Epithelial cell of proximal tubule (primary cell): Measurements from ENCODE around the gene C1orf210. TPM values are rescaled to one million over a fixed set of nuclear protein-coding genes. Genes with fewer than 3 reads are reported as not detected.

ENCODE experiments used
- DNase-seq: peaks from one replicate; pipeline ENCODE4 v3.0.0-alpha.2; 2011; ENCODE audit warnings: low read depth
- H3K4me3 ChIP-seq: 2 replicates; pipeline ENCODE4 v1.5.1; 2011; ENCODE audit warnings: low read depth, mild to moderate bottlenecking, low read length
- total RNA-seq: library from RNA; depleted of rRNA; stranded (reverse); fragments of >200 nt; gene quantifications from 2 replicates; pipeline ENCODE4 v1.2.3, GENCODE V29; 2015
- TF ChIP-seq, protein P1 (sequence below): conservative IDR thresholded peaks from 2 replicates; pipeline ENCODE4 v1.5.1; 2012; ENCODE audit warnings: low read depth, mild to moderate bottlenecking, low read length

The C1orf210 gene
- total RNA-seq, 1 donor from 2014 or later: 0.29 TPM

DNA sequence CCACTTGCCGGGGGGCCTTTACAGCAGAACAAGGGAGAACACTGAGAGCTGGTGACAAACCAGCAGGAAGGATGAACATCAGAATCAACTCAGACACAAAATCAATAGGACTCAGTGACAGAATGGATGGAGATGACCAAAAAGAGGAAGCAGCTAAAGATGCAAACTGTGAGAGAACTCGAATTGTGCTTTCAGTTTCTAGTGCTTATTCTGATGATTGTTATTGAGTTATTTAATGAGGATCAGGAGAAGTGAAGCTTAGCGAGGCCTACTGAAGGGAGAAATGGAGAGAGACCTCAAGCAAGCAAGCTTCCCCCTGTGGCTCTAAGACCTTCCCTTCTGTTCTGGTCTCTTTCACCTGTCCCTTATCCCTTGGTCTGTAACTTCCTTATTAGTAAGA is 45.9 kb downstream of the C1orf210 start:
- DNase-seq: no peak
- TF ChIP-seq, protein P1, sequence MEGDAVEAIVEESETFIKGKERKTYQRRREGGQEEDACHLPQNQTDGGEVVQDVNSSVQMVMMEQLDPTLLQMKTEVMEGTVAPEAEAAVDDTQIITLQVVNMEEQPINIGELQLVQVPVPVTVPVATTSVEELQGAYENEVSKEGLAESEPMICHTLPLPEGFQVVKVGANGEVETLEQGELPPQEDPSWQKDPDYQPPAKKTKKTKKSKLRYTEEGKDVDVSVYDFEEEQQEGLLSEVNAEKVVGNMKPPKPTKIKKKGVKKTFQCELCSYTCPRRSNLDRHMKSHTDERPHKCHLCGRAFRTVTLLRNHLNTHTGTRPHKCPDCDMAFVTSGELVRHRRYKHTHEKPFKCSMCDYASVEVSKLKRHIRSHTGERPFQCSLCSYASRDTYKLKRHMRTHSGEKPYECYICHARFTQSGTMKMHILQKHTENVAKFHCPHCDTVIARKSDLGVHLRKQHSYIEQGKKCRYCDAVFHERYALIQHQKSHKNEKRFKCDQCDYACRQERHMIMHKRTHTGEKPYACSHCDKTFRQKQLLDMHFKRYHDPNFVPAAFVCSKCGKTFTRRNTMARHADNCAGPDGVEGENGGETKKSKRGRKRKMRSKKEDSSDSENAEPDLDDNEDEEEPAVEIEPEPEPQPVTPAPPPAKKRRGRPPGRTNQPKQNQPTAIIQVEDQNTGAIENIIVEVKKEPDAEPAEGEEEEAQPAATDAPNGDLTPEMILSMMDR: no peak
- H3K4me3 ChIP-seq: no peak overlapping the region

DNA sequence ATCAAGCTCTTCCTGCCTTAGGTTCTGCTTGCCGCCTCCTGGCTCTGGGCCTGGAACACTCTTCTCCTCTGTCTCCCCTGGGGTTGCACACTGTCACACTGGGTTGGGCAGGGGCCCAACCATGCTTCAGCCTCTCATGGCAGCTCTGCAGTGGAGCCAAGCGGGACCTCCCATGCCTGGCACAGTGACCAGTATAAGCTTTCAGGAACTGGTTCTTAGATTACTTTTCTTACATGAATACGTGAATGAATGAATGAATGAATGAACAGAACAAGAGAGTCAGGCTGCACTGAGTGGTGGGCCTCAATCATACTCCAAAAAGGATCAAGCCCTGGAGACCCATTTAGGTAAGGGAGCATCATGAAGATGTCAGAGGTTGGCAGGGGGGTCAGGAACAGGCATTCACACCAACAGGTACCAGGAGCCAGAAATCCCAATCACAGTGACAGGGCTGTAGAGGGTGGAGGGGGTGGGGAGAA is 46.4 kb downstream of the C1orf210 start:
- no peak for DNase-seq
- TF ChIP-seq, protein P1: no peak

DNA sequence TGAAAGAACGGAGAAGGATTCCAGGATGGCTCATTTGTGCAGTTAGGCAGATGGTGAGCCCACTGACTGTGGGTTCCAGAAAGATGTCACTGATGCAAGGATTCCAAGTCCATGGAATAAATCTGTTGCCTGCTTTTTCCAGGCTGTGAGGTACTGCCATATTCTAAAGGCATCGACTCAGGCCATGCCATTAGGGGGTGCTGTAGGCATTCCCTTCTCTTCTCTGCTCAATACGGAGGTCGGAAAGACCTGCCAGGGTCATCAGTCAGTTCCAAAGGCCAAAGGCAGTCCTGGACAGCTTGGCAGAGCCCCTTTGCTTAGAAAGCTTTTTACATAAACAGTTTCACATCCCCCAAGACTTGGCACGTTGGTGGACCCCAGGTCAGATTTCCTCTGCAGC is 47.3 kb downstream of the C1orf210 start:
- H3K4me3 ChIP-seq: no peak overlapping the region
- TF ChIP-seq, protein P1: peak; percentile 95
- no peak for DNase-seq

More for the DNA sequence above, 46.4 kb downstream of the C1orf210 start:
- H3K4me3 ChIP-seq: no peak overlapping the region

DNA sequence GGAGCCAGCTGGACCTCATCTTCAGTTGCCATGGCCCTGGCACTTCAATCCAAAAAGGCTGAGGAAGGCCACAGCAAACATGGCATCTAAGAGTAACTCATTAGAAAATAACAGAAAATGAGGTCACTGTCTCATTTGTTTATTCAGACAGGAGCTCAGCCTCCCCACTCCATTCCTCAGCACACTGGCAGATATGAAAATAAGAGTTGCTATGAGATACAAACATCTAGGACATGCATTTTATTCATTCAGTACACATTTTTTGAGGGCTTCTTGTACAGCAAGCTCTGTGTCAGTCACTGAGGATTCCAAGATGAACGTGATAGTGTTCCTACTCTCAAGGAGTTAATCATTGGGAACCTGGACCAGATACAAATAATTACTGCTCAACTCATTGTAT is 48.3 kb downstream of the C1orf210 start:
- H3K4me3 ChIP-seq: no peak overlapping the region
- TF ChIP-seq, protein P1: no peak
- no peak for DNase-seq

DNA sequence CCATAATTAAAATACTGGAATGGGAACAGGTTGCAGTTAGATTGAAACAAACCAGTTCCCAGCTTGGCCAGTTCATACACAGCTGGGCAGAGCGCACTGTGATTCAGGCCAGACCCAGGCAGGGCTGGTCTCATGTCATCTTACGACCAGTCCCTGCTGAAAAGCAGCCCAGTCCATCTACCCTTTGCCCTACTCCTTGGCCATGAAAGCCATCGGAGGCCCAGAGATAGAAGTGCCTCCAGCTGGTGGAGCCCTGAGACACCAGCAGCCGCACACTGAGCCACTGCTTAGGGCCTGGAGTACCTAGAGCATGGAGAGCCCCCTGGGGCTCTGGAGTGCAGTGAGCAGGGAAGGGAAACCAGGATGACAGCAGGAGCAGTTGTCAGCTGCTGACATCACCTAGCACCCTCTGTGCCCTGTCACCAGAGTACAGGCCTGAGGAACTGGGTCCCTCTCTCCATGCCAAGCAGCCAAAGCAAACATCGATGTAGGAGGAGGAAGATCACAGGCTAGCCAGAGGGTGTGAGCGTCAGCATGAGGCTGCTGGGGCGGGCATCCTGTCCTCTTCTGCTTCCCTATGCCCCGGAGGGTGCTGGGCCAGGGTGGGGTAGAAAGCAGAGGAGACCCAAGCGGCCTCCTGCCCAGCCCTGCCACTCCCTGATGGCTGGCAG is 49.8 kb downstream of the C1orf210 start:
- TF ChIP-seq, protein P1: no peak
- no peak overlapping the region for H3K4me3 ChIP-seq
- DNase-seq: no peak

DNA sequence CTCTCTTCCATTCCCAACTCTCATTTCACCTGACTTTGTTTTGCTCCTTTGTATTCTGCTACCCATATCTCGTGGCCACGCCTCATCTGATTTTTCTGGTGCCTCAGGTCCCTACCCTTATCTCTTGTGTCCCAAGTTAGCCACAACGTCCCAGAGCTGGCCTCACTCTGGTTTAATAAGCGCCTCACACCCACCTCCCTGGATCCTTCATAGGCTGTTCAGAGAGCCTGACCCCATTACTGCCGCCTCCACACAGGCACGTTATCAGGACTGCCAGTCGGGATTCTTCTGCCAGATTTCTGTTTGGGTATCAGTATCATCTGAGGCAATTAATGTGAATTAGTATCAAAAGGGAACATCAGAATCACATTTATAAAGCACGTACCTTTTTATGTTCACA is 50.3 kb downstream of the C1orf210 start:
- H3K4me3 ChIP-seq: no peak overlapping the region
- TF ChIP-seq, protein P1: no peak
- DNase-seq: no peak

DNA sequence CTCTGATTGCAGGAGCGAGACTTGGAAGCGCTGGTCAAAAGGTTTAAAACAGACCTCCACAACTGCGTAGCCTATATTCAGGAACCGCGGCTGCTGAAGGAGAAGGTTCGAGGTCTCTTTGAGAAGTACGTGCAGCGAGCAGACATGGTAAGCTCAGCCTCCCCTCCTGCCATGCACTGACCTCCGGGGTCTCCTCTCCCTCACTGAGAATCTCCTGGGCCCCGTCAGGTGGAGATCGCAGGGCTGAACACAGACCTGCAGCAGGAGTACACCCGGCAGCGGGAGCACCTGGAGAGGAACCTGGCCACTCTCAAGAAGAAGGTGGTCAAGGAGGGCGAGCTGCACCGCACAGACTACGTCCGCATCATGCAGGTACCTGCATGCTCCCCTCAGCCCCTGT is 51.1 kb downstream of the C1orf210 start:
- TF ChIP-seq, protein P1: no peak
- no peak overlapping the region for H3K4me3 ChIP-seq

More for the DNA sequence above, 51.1 kb downstream of the C1orf210 start:
- no peak for DNase-seq
